OCI-LY3 (cell line): ENCODE measurements around the gene MERTK.

ENCODE experiments used
- H2AFZ ChIP-seq: fragments of 200-600, 300-600 bp; shearing (Covaris generic); 2 replicates; pipeline ENCODE4 v1.6.0; 2014; ENCODE audit warnings: antibody characterized with exemption, low read depth, low read length
- H3K27ac ChIP-seq: fragments of 200-600, 300-600 bp; sonication (generic); 2 replicates; pipeline ENCODE4 v1.5.1; 2014; ENCODE audit warnings: mild to moderate bottlenecking, low read length, moderate library complexity, mixed read lengths
- H3K27me3 ChIP-seq: fragments of 200-600, 300-600 bp; sonication (generic); 2 replicates; pipeline ENCODE4 v1.6.1; 2014; ENCODE audit warnings: low read depth, low read length, mixed read lengths
- H3K36me3 ChIP-seq: fragments of 200-600, 300-600 bp; sonication (generic); replicated peaks from 2 replicates; pipeline ENCODE3; 2014; ENCODE audit warnings: low read depth, low read length, mixed read lengths
- H3K4me1 ChIP-seq: fragments of 300-600, 200-600 bp; sonication (generic); 2 replicates; pipeline ENCODE4 v1.6.1; 2014; ENCODE audit warnings: low read length, mixed read lengths
- H3K4me2 ChIP-seq: fragments of 200-600, 300-600 bp; sonication (generic); 2 replicates; pipeline ENCODE4 v1.6.1; 2014; ENCODE audit warnings: low read length, mixed read lengths
- H3K4me3 ChIP-seq: fragments of 300-600, 200-600 bp; sonication (generic); 2 replicates; pipeline ENCODE4 v1.5.1; 2014; ENCODE audit warnings: antibody characterized with exemption, mild to moderate bottlenecking, low read length, moderate library complexity
- H3K79me2 ChIP-seq: fragments of 300-600, 200-600 bp; shearing (Covaris generic); 2 replicates; pipeline ENCODE4 v1.6.1; 2014; ENCODE audit warnings: mild to moderate bottlenecking, low read length, mixed read lengths
- H3K9ac ChIP-seq: fragments of 300-600, 200-600 bp; shearing (Covaris generic); 2 replicates; pipeline ENCODE4 v1.6.0; 2014; ENCODE audit warnings: mild to moderate bottlenecking, low read length, moderate library complexity
- H3K9me3 ChIP-seq: fragments of 200-600, 300-600 bp; shearing (Covaris generic); 2 replicates; pipeline ENCODE4 v1.6.1; 2014; ENCODE audit warnings: low read length, mixed read lengths; ENCODE audit not compliant: insufficient read depth
- H4K20me1 ChIP-seq: fragments of 200-600, 300-600 bp; sonication (generic); 2 replicates; pipeline ENCODE4 v1.6.1; 2016; ENCODE audit warnings: low read length, mixed read lengths; ENCODE audit not compliant: insufficient read depth
- CTCF ChIP-seq: fragments of 200-600, 300-600 bp; sonication (generic); IDR thresholded peaks from 2 replicates; pipeline ENCODE4 v1.5.1; 2014; ENCODE audit warnings: antibody characterized with exemption, low read length, low read depth
- EZH2phosphoT487 ChIP-seq: fragments of 200-600 bp; shearing (Covaris generic); IDR thresholded peaks from 2 replicates; pipeline ENCODE4 v1.6.1; 2018; ENCODE audit warnings: antibody characterized with exemption, mixed run types, low read depth

The MERTK gene

GRCh38 chr2:111938392-111938791 is 40.0 kb downstream of the MERTK start:
- Histone ChIP-seq H3K4me2 (no peak overlapping the region), H3K79me2 (no peaks in the 10 kb centered on the region), H3K4me3 (no peak overlapping the region), H3K27ac (no peak overlapping the region), H3K9me3 (no peaks in the 10 kb centered on the region), H3K27me3 (peaks cover 10% of the 10 kb centered on the region; the same call in 1 of the 2 replicates), H2AFZ (no peak overlapping the region), H3K9ac (no peak overlapping the region), H4K20me1 (no peaks in the 10 kb centered on the region), H3K4me1 (no peaks in the 10 kb centered on the region), H3K36me3 (no peaks in the 10 kb centered on the region)
- no peak for TF ChIP-seq CTCF

GRCh38 chr2:111940333-111941196 is 42.2 kb downstream of the MERTK start:
- no peak overlapping the region for H3K4me3 ChIP-seq
- H3K79me2 ChIP-seq = no peaks in the 10 kb centered on the region
- TF ChIP-seq EZH2phosphoT487 = no peak
- TF ChIP-seq CTCF = no peak

GRCh38 chr2:111941531-111941930 is 43.1 kb downstream of the MERTK start:
- no peaks in the 10 kb centered on the region for H4K20me1 ChIP-seq
- no peak overlapping the region for H3K9ac ChIP-seq
- H3K36me3 ChIP-seq = no peaks in the 10 kb centered on the region
- H3K27me3 ChIP-seq = peaks cover 10% of the 10 kb centered on the region; the same call in 1 of the 2 replicates
- H3K9me3 ChIP-seq = no peaks in the 10 kb centered on the region
- TF ChIP-seq CTCF = no peak
- TF ChIP-seq EZH2phosphoT487 = no peak
- H3K4me2 ChIP-seq = no peak overlapping the region
- H3K79me2 ChIP-seq = no peaks in the 10 kb centered on the region
- no peak overlapping the region for H2AFZ ChIP-seq
- H3K4me3 ChIP-seq = no peak overlapping the region
- H3K4me1 ChIP-seq = no peaks in the 10 kb centered on the region
- H3K27ac ChIP-seq = no peak overlapping the region

More at GRCh38 chr2:111940333-111941196, 42.2 kb downstream of the MERTK start:
- H4K20me1 ChIP-seq = no peaks in the 10 kb centered on the region
- no peaks in the 10 kb centered on the region for H3K36me3 ChIP-seq
- no peak overlapping the region for H3K27ac ChIP-seq
- no peaks in the 10 kb centered on the region for H3K4me1 ChIP-seq
- H2AFZ ChIP-seq = no peak overlapping the region
- H3K4me2 ChIP-seq = no peak overlapping the region
- H3K9ac ChIP-seq = no peak overlapping the region
- H3K27me3 ChIP-seq = peaks cover 10% of the 10 kb centered on the region; the same call in 1 of the 2 replicates
- H3K9me3 ChIP-seq = no peaks in the 10 kb centered on the region

- H3K79me2 ChIP-seq = no peaks in the 10 kb centered on the region
- H3K27me3 ChIP-seq = peaks cover 10% of the 10 kb centered on the region; the same call in 1 of the 2 replicates
- H3K27ac ChIP-seq = no peak overlapping the region
Measured at GRCh38 chr2:111944531-111945210, 46.3 kb downstream of the MERTK start.

More at GRCh38 chr2:111944531-111945210, 46.3 kb downstream of the MERTK start:
- Histone ChIP-seq H3K4me2 (no peak overlapping the region), H3K4me3 (no peak overlapping the region), H4K20me1 (no peaks in the 10 kb centered on the region), H3K9ac (no peak overlapping the region), H3K36me3 (no peaks in the 10 kb centered on the region), H3K9me3 (no peaks in the 10 kb centered on the region), H3K4me1 (no peaks in the 10 kb centered on the region), H2AFZ (no peak overlapping the region)
- TF ChIP-seq EZH2phosphoT487 (no peak), CTCF (no peak)
